H1 (cell line): ENCODE measurements around the gene CACNG7. TPM values are rescaled to one million over a fixed set of nuclear protein-coding genes. Genes with fewer than 3 reads are reported as not detected.

Experiments
- CTCF ChIA-PET: fragments of 300-600 bp; sonication (Branson Sonifier 250); formaldehyde crosslinking; loops from one replicate; lab custom pipeline; 2021; ENCODE audit not compliant: partially characterized antibody; lab: Charles Lee
- POLR2A ChIA-PET: fragments of 300-600 bp; sonication (Branson Sonifier 250); formaldehyde crosslinking; loops from one replicate; lab custom pipeline; 2021; ENCODE audit warnings: inconsistent platforms; ENCODE audit not compliant: partially characterized antibody; lab: Charles Lee
- DNase-seq, 2 experiments: peaks; one replicate each; pipeline versions ENCODE4 v3.0.0 to v3.0.0-alpha.2; 2010 to 2022; ENCODE audit warnings: low spot score in 2 of 2, low read depth in 1 of 2, mixed read lengths in 1 of 2
- FAIRE-seq: peaks from 2 replicates; lab custom pipeline; 2011; peaks lifted over from hg19 to GRCh38; lab: Jason Lieb, UNC
- H2AFZ ChIP-seq: 2 replicates; pipeline ENCODE4 v1.8.1; 2012; ENCODE audit warnings: low read length, inconsistent platforms
- H2AK5ac ChIP-seq: 2 replicates; pipeline ENCODE4 v1.6.1; 2013; ENCODE audit warnings: low read depth, low read length
- H2BK120ac ChIP-seq: replicated peaks from 2 replicates; pipeline ENCODE3; 2013; ENCODE audit warnings: low read depth, low read length, inconsistent platforms
- H2BK12ac ChIP-seq: 2 replicates; pipeline ENCODE4 v1.6.1; 2013; ENCODE audit warnings: low read depth, low read length
- H2BK15ac ChIP-seq: 2 replicates; pipeline ENCODE4 v1.6.1; 2013; ENCODE audit warnings: low read length
- H2BK20ac ChIP-seq: 2 replicates; pipeline ENCODE4 v1.6.1; 2013; ENCODE audit warnings: low read length
- H2BK5ac ChIP-seq: 2 replicates; pipeline ENCODE4 v1.6.1; 2013; ENCODE audit warnings: low read depth, low read length
- H3K14ac ChIP-seq: 2 replicates; pipeline ENCODE4 v1.6.1; 2013; ENCODE audit warnings: inconsistent platforms; ENCODE audit not compliant: insufficient read length
- H3K18ac ChIP-seq: 2 replicates; pipeline ENCODE4 v1.6.1; 2013; ENCODE audit warnings: low read length; ENCODE audit errors: extremely low read depth
- H3K23ac ChIP-seq: 2 replicates; pipeline ENCODE4 v1.6.1; 2013; ENCODE audit warnings: inconsistent platforms; ENCODE audit not compliant: insufficient read length
- H3K23me2 ChIP-seq: 2 replicates; pipeline ENCODE4 v1.6.1; 2013; ENCODE audit warnings: low read depth, low read length
- H3K27ac ChIP-seq: 2 replicates; pipeline ENCODE4 v1.6.1; 2011; ENCODE audit warnings: low read depth, low read length, inconsistent platforms
- H3K27me3 ChIP-seq, 4 experiments: replicated peaks in 1 of 4; 1 replicate in 1 of 4; 2 replicates in 3 of 4; pipeline versions ENCODE4 v1.6.1 to v1.8.1; 2011 to 2013; ENCODE audit warnings: low read length in 3 of 4, mild to moderate bottlenecking in 3 of 4, inconsistent platforms in 2 of 4, mixed read lengths in 2 of 4, moderate library complexity in 1 of 4; ENCODE audit not compliant: control insufficient read depth in 3 of 4, insufficient read depth in 3 of 4; ENCODE audit errors: extremely low read depth in 1 of 4
- H3K36me3 ChIP-seq, 4 experiments: 2 replicates each; pipeline versions ENCODE4 v1.6.1 to v1.8.1; 2011 to 2013; ENCODE audit warnings: mild to moderate bottlenecking in 4 of 4, low read length in 3 of 4, moderate library complexity in 2 of 4, control low read depth in 1 of 4, inconsistent platforms in 1 of 4; ENCODE audit not compliant: insufficient read depth in 4 of 4, control insufficient read depth in 2 of 4
- H3K4ac ChIP-seq: replicated peaks from 2 replicates; pipeline ENCODE3; 2013; ENCODE audit warnings: low read length, low read depth, mixed read lengths, inconsistent platforms; ENCODE audit not compliant: insufficient read length
- H3K4me1 ChIP-seq, 4 experiments: replicated peaks in 1 of 4; 1 replicate in 1 of 4; 2 replicates in 3 of 4; pipeline versions ENCODE4 v1.6.1 to v1.8.1; 2011 to 2013; ENCODE audit warnings: low read length in 3 of 4, inconsistent platforms in 2 of 4, mixed read lengths in 1 of 4; ENCODE audit not compliant: insufficient read depth in 4 of 4, control insufficient read depth in 3 of 4
- H3K4me2 ChIP-seq, 2 experiments: 2 replicates each; pipeline versions ENCODE4 v1.6.1 to v1.8.1; 2011 to 2013; ENCODE audit warnings: low read depth in 2 of 2, low read length in 2 of 2, control low read depth in 1 of 2, inconsistent platforms in 1 of 2, mild to moderate bottlenecking in 1 of 2; ENCODE audit not compliant: insufficient read depth in 1 of 2
- H3K4me3 ChIP-seq, 4 experiments: fragments of 200-600, 300-600 bp in 1 of 4; sonication (generic), shearing (Covaris generic), sonication (Bioruptor Twin) in 1 of 4; 2 replicates each; pipeline versions ENCODE4 v1.5.1 to v1.8.1; 2011 to 2016; ENCODE audit warnings: low read length in 4 of 4, low read depth in 3 of 4, control low read depth in 2 of 4, inconsistent platforms in 2 of 4, mild to moderate bottlenecking in 2 of 4, mixed read lengths in 1 of 4, moderate library complexity in 1 of 4; ENCODE audit not compliant: insufficient read depth in 2 of 4; ENCODE audit errors: extremely low read depth in 1 of 4
- H3K56ac ChIP-seq: replicated peaks from 2 replicates; pipeline ENCODE3; 2013; ENCODE audit warnings: low read depth, mild to moderate bottlenecking, mixed read lengths, low read length, inconsistent platforms; ENCODE audit not compliant: insufficient read length
- H3K79me1 ChIP-seq: 2 replicates; pipeline ENCODE4 v1.6.1; 2013; ENCODE audit warnings: low read depth, low read length, control low read depth
- H3K79me2 ChIP-seq, 2 experiments: 2 replicates each; pipeline versions ENCODE4 v1.6.1 to v1.8.1; 2012 to 2013; ENCODE audit warnings: low read length in 2 of 2, mild to moderate bottlenecking in 2 of 2, inconsistent platforms in 1 of 2; ENCODE audit not compliant: insufficient read depth in 2 of 2, control insufficient read depth in 1 of 2
- H3K9ac ChIP-seq, 4 experiments: replicated peaks in 1 of 4; 1 replicate in 1 of 4; 2 replicates in 3 of 4; pipeline versions ENCODE4 v1.6.1 to v1.8.1; 2011 to 2013; ENCODE audit warnings: low read depth in 3 of 4, low read length in 3 of 4, control low read depth in 2 of 4, mild to moderate bottlenecking in 2 of 4, moderate library complexity in 2 of 4, inconsistent platforms in 1 of 4; ENCODE audit errors: extremely low read depth in 1 of 4
- H3K9me3 ChIP-seq, 2 experiments: 2 replicates each; pipeline versions ENCODE4 v1.6.1 to v1.8.1; 2012 to 2013; ENCODE audit warnings: mild to moderate bottlenecking in 2 of 2, moderate library complexity in 2 of 2, control low read depth in 1 of 2, inconsistent platforms in 1 of 2, low read depth in 1 of 2, low read length in 1 of 2, mixed read lengths in 1 of 2; ENCODE audit not compliant: insufficient read depth in 2 of 2
- H4K20me1 ChIP-seq, 2 experiments: replicated peaks in 1 of 2; 2 replicates each; pipeline versions ENCODE3 to v1.8.1; 2011 to 2013; ENCODE audit warnings: inconsistent platforms in 2 of 2, low read length in 2 of 2, mild to moderate bottlenecking in 1 of 2; ENCODE audit not compliant: insufficient read depth in 2 of 2, control insufficient read depth in 1 of 2
- H4K5ac ChIP-seq: 2 replicates; pipeline ENCODE4 v1.6.1; 2013; ENCODE audit warnings: low read length, low read depth, mixed read lengths, inconsistent platforms; ENCODE audit not compliant: insufficient read length
- H4K8ac ChIP-seq: 2 replicates; pipeline ENCODE4 v1.8.0; 2013; ENCODE audit warnings: mild to moderate bottlenecking, moderate library complexity, low read length, inconsistent platforms; ENCODE audit not compliant: insufficient read depth; ENCODE audit errors: extremely low read depth
- H4K91ac ChIP-seq: replicated peaks from 2 replicates; pipeline ENCODE3; 2013; ENCODE audit warnings: low read length, mixed read lengths, inconsistent platforms; ENCODE audit not compliant: insufficient read length
- BRCA1 ChIP-seq: IDR thresholded peaks from 2 replicates; pipeline ENCODE4 v1.6.1; 2012; ENCODE audit warnings: low read depth, low read length, improper control_type of control experiment
- WGBS, 2 experiments: shearing (Covaris generic) in 1 of 2; methylation state at CpG; one replicate each; pipeline versions ENCODE4 v1.1.6 to v1.1.7; 2013 to 2015; ENCODE audit warnings: low lambda C conversion rate in 2 of 2, mixed read lengths in 2 of 2, inconsistent platforms in 1 of 2, low coverage in 1 of 2, missing lambda C conversion rate in 1 of 2; ENCODE audit not compliant: insufficient replicate concordance in 2 of 2, insufficient coverage in 1 of 2, insufficient read length in 1 of 2; ENCODE audit errors: extremely low coverage in 1 of 2, missing lambda C conversion rate in 1 of 2; 5-methylcytosine and 5-hydroxymethylcytosine counted together
- polyA plus RNA-seq, 7 experiments: library from polyadenylated mRNA; depleted of rRNA in 3 of 7; stranded (reverse) in 5 of 7; unstranded in 2 of 7; fragments of >200 nt in 5 of 7; fragments of 200-250 nt in 2 of 7; gene quantifications; 1 replicate in 5 of 7; 2 replicates in 1 of 7; 4 replicates in 1 of 7; pipeline versions ENCODE4 v1.2.1 to v1.2.3, GENCODE V29; 2011 to 2013; ENCODE audit warnings: missing spikeins in 2 of 7, mixed read lengths in 2 of 7
- total RNA-seq: library from RNA; stranded (reverse); fragmentation: NEBNext Ultra II Directional; extraction: Animal tissue kit (Norgen Biotek cat#: 25700); gene quantifications from 2 replicates; pipeline ENCODE4 v1.2.1, GENCODE V29; 2021

The CACNG7 gene
- total and polyA plus RNA-seq, 2 of the 8 experiments (the other 6 are each of a cell fraction or from before 2014, with no cell fraction given), result 28.9 to 69.8 TPM

GRCh38 chr19:53874606-53874990 lies 34.5 kb upstream of the CACNG7 start:
- Histone ChIP-seq H3K14ac (no peak overlapping the region), H3K4me2 (no peak overlapping the region), H4K20me1 (peaks cover 1 to 9% of the 10 kb centered on the region in 2 experiments), H2BK120ac (no peak overlapping the region), H3K79me1 (peaks cover 9% of the 10 kb centered on the region; the same call in 1 of the 2 replicates), H3K18ac (no peak overlapping the region), H2BK15ac (no peak overlapping the region), H4K91ac (no peak overlapping the region), H2BK12ac (no peak overlapping the region), H4K8ac (no peak overlapping the region), H3K23ac (no peak overlapping the region), H3K4me3 (no peak overlapping the region), H2BK20ac (no peak overlapping the region), H3K27ac (no peak overlapping the region)
- ChIA-PET CTCF (interaction anchor here (1.0 to 1.4 kb wide), 2 partner anchors 27 to 33 kb away, joined by 3 read pairs; no protein-coding TSS in a partner anchor), POLR2A (interaction anchor here (1.4 to 1.6 kb wide), 4 partner anchors 10 to 68 kb away, joined by 3 to 5 read pairs (median 4); no protein-coding TSS in a partner anchor)
- 88% methylated on average over 3 of the region's 6 CpGs; no CpG with 5 or more reads in 1 of the 2 experiments for WGBS, 2 experiments
- TF ChIP-seq BRCA1, result no peak
- TF ChIP-seq, all 59 proteins: peak for 0
- Histone ChIP-seq H2AK5ac (no peak overlapping the region), H3K9ac (no peak overlapping the region), H3K56ac (no peak overlapping the region), H2BK5ac (no peak overlapping the region), H3K9me3 (no peaks in the 10 kb centered on the region), H3K36me3 (peaks cover 7 to 30% (median 16%) of the 10 kb centered on the region in 4 experiments; a peak in 6 of 8 replicates), H2AFZ (no peak overlapping the region), H3K27me3 (no peaks in the 10 kb centered on the region), H3K79me2 (peaks cover 0 to 13% of the 10 kb centered on the region in 2 experiments; a peak in 1 of 4 replicates), H4K5ac (no peak overlapping the region), H3K4ac (no peak overlapping the region), H3K4me1 (peaks cover 3 to 7% (median 5%) of the 10 kb centered on the region in 4 experiments; a peak in 6 of 7 replicates), H3K23me2 (peaks cover 6% of the 10 kb centered on the region)
- DNase-seq (no peak), FAIRE-seq (no peak)
